Measurements from ENCODE around the gene CNIH3.

DNA sequence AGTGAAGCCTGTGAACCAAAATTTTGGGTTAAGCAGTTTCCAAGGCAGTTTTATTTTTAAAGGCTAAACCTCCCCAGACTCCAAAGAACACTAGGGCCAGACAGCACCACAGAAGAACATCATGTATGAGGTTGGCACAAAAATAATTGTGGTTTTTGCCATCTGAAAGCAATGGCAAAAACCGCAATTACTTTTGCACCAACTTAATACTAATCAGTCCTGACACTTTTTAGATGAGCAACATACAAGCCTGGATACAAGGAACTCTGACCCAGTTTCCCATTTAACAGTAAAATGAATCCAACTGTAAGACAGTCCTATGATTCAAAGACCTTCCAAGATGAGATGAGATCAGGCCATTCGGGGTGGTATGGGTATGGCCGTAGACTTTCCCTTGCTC, 46.8 kb downstream of the CNIH3 start:
- TF ChIP-seq, protein P1, sequence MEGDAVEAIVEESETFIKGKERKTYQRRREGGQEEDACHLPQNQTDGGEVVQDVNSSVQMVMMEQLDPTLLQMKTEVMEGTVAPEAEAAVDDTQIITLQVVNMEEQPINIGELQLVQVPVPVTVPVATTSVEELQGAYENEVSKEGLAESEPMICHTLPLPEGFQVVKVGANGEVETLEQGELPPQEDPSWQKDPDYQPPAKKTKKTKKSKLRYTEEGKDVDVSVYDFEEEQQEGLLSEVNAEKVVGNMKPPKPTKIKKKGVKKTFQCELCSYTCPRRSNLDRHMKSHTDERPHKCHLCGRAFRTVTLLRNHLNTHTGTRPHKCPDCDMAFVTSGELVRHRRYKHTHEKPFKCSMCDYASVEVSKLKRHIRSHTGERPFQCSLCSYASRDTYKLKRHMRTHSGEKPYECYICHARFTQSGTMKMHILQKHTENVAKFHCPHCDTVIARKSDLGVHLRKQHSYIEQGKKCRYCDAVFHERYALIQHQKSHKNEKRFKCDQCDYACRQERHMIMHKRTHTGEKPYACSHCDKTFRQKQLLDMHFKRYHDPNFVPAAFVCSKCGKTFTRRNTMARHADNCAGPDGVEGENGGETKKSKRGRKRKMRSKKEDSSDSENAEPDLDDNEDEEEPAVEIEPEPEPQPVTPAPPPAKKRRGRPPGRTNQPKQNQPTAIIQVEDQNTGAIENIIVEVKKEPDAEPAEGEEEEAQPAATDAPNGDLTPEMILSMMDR (conservative IDR thresholded peaks at IDR 0.05 in 1 of 2, IDR thresholded peaks at IDR 0.05 in 1 of 2; ENCODE audit: low read depth in 1 of 2, low read length in 2 of 2) = no peak
- no peak for TF ChIP-seq EZH2 (IDR thresholded peaks at IDR 0.05; ENCODE audit: low read length, missing control alignments)

Data from fibroblast of lung (primary cell).